ENCODE measurements around the gene DDX1.
A peak's percentile ranks its signal among the peaks of the same experiment; 100 is the strongest.

DDX1 gene

DNA sequence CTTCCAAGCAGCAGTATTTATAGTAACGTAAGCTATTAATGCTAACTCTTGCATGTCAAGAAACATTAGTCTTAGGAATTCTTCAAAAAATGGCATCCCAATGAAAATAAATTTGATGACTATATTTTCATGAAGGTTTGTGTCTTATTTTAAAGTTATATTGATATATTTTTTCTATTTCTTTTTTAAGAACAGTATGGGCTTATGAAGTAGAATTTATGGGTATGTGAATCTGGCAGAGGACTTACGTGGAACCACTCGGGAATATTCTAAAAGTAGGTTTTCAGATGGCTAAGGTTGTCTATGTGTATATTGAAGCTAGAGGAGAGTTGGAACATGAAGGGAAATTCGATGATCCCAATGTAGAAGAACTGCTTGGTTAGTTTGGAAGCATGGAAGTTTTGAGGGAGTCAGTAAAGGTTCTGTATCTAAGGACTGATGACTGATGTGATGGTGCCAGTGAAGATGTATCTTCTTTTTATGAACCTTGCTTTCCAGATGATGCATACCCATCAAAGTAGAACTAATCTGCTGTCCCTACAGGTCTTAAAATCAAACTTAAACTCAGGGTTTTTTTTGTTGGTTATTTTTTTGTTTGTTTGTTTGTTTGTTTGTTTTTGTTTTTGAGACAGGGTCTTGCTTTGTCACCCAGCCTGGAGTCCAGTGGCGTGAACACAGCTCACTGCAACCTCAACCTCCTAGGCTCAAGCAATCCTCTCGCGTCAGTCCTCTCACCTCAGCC, 39.5 kb downstream of the DDX1 start:
- no peak for DNase-seq

DNA sequence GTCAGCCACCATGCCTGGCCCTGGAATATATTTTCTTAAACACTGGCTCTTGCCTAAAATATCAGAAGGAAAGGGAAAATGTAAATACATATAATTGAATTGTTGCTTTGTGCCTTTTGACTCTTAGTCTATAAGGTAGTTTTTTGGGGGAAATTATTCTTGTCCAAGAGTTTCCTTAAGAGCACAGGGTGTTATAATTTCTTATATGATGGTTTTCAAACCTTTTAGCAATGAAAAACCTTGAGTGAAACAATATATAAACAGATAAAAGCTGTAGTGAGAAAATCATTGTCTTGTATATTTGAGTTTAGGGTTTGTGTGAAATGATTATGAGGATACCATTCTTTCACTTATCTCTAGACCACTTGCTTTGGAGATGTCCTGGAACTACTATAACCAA, 40.2 kb downstream of the DDX1 start:
- no peak for DNase-seq

DNA sequence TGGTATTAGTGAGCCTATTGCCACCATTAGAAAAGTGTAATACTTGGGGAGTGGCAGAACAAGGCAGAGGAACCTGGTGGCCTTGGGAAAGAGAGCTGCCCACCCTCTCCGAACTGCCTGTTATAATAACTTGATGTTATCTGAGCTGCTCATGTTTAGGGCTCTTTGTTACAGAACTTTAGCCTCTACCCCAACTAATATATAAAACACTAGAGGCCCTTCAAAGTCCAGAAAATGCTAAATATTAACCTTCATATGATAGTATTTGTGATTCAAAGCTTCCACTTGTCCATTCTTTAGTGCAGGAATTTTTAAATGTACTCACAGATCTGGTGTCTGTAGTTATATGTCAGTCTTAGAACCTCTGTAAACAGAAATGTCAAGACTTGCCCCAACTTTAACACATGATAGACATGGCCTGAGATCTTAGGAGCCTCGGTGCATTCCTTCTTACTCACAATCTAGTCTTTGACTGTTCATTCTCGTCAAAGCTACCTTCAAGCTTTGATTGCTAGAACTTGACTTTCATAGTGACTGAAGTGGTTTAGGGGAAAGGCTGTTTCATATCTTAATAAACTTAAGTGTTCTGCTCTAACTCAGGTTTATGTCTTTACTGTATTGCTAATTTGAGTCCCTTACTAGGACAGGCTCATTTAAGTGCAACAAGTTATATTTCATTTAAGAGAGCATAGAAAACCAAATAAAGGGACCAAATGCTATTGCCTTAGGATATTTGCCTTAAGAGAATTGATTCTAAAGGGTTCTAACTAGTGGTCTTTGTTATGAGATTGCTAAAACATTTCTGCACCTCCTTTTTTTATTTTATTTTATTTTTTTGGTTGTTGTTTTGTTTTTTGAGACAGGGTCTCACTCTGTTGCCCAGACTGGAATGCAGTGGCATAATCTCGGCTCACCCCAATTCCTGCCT, 41.6 kb downstream of the DDX1 start:
- DNase-seq: no peak

- no peak for DNase-seq
Observed at GRCh38 chr2:15633971-15634346, 42.3 kb downstream of the DDX1 start.

- no peak for DNase-seq
Observed at GRCh38 chr2:15634846-15635490, 43.3 kb downstream of the DDX1 start.

DNA sequence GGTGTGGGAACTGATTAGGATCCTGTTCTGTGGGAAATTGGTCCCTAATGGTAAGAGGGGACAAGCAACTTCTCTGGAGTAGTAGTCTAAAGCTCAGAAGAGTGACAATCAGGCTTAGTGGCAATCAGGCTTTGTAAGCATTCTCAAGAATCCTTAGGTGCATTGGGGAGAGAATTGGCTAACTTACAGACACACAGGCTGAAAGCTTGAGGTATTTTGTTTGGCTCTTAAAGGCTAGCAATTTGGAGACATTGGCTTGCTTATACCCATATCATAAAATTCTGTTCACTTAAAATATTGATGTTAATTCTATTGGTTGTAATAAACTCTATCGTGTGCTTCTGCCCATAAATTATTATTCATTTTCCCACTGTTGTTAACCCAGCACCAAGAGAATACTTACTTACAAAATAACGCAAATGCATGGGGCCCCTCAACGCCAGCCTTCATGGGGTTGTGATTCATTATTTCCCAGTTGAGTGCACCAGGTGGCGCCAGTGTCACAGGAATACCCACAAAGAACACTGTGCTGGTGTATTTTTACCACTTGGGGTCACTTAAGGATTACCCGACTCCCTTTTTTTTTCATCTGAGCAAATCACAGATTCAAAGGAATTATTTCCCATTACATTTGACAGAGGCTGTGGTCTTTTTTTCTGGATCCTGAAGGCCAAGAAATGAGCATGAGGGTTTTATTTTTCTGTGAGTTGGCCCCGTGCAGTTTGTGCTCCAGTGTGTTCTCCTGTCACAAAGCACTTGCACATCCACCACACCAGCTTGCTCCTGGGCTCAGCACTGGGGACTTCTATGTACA, 45.5 kb downstream of the DDX1 start:
- DNase-seq: peak; percentile 100

- no peak for DNase-seq
Observed at GRCh38 chr2:15638720-15639119, 47.1 kb downstream of the DDX1 start.

GRCh38 chr2:15639323-15640251, 47.9 kb downstream of the DDX1 start:
- DNase-seq: no peak

DNA sequence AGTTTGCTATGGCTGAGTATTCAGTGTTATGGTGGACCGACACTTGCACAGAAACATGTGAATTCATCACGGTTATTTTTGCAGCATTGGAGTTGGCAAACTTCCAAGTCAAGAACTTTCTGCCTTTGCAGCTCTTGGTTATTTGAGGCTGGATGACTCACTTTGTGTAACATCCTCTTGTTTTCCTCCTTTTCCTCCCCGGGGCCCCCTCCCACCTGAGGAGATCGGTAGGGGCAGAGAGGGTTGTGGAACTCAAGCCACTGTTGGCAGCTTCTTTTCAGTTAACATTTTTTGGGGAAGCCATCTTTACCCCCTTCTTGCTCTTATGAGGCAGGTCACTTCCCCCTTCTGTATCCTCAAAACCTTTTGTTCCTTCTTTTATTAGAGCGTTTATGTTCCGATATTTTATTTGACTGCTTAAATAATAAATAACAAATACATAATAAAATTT, 48.6 kb downstream of the DDX1 start:
- DNase-seq: no peak

DNA sequence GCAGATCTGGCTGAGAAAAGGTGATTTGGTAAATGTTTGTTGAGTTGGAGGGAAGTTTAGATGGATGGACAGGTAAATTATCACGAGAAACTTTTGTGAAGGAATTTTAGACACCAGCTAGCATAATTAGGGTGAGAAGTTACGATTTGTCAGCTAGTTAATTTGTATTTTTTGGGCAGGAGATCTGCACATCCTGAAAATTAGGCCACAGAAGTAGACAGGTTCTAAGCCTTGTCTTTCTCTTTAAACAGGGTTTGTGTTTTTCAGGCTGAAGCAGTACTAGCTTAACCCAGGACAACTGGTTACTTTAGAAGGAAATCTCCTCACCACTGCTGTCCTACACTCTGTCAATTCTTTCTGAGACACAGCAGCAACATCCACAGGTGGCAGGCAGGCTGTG, 49.1 kb downstream of the DDX1 start:
- no peak for DNase-seq

DNA sequence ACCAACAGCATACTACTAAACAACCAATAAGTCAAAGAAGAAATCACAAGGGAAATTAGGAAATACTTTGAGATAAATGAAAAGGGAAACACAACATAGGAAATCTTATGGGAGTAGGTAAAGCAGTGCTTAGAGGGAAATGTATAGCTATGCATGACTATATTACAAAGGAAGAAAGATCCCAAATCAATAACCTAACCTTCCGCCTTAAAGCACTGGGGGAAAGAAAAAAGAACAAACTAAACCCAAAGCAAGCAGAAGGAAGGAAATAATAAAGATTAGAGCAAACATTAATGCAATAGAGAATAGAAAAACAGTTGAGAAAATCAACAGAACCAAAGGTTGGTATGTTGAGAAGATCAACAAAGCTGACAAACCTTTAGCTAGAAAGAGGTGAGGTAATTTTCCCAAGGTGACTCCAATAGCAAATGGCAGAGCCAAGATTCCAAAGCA, 49.9 kb downstream of the DDX1 start:
- no peak for DNase-seq

DNA sequence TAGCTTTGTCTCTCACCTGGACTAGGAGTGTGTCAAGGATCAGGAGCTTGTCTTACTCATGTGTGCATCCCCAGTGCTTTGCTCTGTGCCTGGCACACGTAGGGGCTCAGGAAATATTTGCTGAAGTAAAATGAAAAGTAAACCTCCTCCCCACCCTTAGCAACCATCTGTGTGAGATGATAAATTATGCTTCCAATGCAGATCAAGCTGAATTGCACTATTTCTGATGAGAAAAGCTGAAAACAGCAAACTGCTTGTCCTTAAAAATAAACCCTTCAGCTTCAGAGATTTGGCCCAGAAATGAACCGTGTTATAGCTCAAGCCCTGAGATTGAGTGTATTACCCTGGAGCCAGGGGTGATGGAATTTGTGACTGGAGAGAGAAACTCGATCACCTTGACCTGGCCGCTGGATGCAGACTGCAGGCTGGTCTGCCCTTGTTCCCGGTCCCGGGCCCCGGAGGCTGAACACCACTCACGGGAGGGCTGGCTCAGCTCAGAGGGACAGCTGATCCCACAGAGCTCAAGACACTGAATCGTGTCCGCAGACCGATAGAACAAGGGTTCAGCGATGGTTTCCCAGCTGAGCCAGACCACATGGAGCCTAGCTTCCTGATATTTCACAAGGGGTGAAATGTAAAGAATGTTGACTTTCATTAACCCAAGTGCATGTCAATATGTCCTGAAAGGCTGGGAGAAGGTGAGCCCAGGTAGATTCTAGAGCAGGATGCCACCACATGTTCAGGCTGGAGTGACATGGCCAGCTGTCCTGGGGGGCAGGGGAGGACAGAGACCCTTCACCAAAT, 50.5 kb downstream of the DDX1 start:
- no peak for DNase-seq

GRCh38 chr2:15642815-15643500, 51.3 kb downstream of the DDX1 start:
- DNase-seq: no peak

DNA sequence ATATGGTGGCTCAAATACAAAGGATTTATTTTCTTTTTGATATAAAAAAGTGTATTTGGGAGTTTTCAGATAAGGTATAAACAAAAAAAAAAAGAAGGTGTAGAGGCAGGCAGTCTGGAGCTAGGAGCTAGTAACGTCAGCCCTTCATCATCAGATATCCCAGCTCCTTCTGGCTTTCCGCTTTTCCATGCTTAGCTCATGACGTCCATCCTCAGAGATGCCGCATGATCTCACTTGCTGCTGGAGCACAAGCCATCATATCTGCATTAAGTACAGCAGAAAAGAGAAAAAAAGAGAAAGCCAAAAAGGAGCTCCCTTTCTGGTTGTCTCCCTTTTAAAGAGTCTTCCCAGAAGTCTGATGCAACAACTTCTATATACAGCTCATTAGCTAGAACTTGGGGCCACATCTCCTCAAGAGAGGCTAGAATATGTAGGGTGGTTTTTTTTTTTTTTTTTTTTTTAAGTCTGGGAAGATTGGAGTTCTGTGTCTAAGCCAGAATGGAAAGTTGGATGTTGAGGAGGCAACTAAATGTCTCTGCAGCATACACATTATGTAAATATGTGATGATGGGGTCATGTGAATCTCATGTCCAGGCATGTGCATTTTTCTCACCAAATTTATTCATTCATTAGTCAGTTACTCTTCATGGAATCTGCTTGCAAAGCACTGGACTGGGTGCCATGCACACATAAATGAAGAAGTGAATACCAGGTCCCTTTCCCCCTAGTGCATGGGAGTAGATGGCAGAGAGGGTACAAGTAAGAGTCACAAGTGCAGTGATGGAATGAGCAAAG, 52.3 kb downstream of the DDX1 start:
- peak; percentile 100 for DNase-seq

DNA sequence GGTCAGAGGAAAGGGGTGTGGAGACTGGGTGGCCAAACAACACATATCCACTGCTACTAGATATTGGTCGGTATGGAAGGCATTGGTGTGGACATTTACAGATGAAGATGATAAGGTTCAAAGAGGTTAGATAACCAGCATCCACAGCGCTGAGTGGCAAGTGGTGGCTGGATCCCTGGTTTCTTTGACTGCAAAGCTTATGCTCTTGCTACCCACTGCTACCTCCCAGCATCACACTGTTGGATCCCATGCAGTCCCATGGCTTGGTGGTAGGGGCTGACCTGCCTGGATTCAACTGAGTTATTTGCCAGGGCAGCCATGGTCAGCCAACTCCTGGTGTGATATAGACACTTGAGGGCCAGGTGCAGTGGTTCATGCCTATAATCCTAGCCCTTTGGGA, 53.6 kb downstream of the DDX1 start:
- DNase-seq: no peak

DNA sequence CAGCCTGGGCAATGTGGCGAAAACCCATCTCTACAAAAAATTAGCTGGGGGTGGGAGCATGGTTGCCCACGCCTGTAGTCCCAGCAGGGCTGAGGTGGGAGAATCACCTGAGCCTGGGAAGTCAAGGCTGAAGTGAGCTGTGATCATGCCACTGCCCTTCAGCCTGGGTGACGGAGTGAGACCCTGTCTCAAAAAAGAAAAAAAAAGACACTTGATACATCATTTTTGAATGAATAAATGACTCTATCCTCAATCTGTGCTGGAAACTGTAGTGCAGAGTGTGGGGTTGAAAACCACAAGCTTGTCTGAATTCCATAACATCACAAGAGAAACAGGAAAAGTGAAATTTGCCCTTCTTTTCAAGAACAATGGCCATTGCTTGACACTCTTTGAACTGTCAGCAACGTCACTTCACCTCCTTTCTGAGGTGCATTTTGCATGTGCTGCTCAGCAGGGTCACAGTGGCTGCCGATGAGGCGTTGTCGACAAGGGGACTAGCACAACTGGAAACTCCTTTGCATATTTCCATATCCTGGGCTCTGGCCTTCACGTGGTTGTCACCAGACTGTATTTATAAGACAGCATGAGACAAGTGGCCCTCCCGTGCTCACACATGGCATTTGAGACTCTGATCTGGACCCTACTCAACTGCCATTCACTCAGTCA, 54.2 kb downstream of the DDX1 start:
- peak; percentile 100 for DNase-seq

- no peak for DNase-seq
Observed at GRCh38 chr2:15646661-15647060, 55.0 kb downstream of the DDX1 start.
